HG03025 (cell line): ENCODE measurements around the gene ZBTB7C.

Source experiments
- ATAC-seq: cut with Tn5 transposase; IDR thresholded peaks from one replicate; pipeline ENCODE4 v1.9.1; 2021; ENCODE audit warnings: mild to moderate bottlenecking, moderate library complexity; ENCODE audit not compliant: unreplicated experiment, low FRiP score

The ZBTB7C gene

DNA sequence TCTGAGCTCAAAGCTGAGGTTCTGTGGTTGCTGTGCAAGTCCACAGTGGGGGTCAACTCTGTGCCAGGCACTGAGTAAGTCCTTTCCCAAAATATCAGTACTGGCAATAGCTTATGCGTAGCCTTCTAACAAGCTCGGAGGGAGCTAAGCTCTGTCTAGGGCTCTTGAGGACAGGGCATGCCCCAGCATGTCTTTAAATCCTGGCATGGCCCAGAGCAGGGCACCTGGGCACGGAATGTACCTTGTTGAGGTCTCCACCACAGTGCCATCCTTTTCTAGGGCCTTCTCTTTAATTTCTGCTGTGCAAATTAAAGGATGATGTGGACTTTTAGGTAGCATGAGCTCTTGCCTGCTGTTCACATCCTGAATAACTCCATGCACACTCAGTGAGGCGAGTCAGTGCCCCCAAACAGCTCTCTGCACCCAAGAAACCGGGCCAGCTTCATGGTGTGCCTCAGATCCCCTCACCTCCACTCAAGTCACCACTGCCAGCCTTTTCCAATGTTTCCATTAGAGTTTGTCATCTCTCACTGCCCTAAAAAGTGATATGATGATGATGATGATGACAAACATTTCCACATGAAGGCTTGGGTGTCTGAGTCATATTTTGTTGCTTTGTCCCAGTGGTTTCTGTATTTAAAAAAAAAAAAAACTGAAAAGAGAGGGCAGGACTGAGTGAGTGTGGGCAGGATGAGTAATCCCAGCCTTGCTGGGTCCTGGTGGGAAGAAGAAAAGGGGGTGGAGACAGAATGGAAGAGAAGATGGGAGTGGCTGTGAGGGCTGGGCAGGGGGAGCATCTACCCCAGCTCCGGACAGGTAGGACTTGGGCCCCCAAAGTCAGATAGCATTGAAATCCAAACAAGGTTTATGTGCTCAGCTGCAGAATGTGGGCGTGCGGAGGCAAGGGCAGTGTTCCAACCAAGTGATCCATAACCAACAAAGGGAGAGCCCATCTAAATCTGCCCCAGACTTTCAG lies 78.9 kb downstream of the ZBTB7C start:
- no peak for ATAC-seq

DNA sequence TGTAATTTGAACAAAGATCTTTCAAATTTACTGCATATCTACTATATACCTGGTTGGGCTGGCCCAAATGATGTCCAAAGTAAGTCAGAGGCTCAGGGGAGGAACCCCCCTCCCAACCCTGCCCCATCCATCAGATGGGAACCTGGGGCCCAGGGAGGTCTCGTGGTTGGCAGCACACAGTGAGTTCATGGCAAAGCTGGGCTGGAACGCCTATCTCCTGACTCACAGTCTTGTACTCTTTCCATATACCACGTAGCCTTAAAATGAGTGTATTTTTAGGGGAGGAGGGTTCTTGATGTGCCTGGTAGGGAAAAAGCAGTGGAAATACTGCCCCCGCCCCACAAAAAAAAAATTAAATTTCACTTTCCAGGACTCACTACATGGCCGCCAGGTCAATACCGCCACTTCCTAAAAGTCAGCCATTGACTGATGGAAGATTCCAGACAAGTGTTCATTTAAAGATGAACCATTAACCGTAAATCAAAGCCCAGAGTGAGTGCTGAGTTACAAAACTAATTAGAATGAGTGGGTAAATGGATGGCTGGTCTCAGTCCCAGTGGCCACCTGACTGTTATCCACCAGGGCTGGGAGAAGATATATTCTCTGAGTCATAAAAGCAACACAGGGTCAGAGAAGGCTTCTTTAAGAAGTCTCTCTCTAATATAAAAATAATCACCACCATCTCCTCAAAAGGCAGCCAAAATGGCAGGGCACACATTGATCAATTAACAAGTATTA lies 80.5 kb downstream of the ZBTB7C start:
- no peak for ATAC-seq

DNA sequence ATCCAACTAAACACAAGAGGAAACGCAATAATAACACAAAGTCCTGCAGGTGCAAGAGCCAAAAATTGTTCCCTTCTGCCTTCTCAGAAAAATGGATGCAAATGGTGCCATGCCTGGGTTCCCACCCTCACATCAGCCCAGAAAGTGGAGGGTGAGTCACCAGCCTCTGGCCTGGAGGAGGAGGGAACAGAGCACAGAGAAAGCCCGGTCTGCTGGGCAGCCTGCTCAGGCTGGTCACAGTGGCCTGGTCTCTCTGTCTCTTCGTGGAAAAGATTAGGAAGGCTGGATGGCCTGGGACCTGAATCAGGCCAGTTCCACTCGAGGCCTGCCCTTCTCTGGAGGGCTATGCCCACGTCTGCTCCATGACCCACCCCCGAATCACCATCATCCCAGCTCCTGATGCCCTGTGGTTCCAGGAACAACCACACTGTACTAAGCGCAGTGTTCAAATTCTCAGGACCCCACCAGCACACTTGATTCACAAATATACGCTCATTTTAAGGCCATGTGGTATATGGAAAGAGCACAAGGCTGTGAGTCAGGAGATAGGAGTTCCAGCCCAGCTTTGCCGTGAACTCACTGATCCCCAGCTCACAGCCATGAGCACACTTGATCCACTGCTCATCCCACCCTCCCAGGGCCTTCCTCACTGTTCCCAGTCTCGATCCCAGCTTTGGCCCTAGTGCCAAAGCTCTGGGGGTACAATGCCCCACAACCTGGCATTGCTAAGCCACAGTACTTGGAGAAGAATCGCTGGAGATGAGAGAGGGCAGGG lies 82.1 kb downstream of the ZBTB7C start:
- ATAC-seq = no peak

- ATAC-seq = no peak
These were observed 84.0 kb downstream of the ZBTB7C start for GRCh38 chr18:48325115-48325665.

- no peak for ATAC-seq
These were observed 84.5 kb downstream of the ZBTB7C start for GRCh38 chr18:48324651-48325050.

- ATAC-seq = no peak
These were observed 86.0 kb downstream of the ZBTB7C start for GRCh38 chr18:48323151-48323550.

- no peak for ATAC-seq
These were observed 87.6 kb downstream of the ZBTB7C start for GRCh38 chr18:48321536-48321935.

DNA sequence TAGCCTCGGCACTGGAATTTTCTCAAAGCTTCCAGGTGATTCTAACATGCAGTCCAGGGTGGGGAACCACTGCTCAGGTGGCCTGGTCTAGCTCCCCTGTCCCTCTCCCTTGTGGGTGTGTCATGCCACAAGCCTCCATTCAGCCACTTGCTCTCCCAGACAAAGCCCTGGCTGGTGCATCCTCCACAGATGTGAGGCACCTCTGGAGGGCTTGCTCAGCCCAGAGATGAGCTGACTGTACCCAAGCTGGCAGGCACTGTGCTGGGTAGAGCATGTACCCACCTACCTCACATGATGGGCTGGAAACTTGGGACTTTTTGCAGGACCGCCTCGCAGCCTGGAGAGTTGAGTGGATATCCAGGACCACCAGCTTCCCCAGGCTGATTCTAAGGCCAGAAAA lies 88.1 kb downstream of the ZBTB7C start:
- ATAC-seq = no peak

GRCh38 chr18:48320639-48320945 lies 88.6 kb downstream of the ZBTB7C start:
- no peak for ATAC-seq

- ATAC-seq = no peak
These were observed 89.2 kb downstream of the ZBTB7C start for GRCh38 chr18:48319801-48320638.

DNA sequence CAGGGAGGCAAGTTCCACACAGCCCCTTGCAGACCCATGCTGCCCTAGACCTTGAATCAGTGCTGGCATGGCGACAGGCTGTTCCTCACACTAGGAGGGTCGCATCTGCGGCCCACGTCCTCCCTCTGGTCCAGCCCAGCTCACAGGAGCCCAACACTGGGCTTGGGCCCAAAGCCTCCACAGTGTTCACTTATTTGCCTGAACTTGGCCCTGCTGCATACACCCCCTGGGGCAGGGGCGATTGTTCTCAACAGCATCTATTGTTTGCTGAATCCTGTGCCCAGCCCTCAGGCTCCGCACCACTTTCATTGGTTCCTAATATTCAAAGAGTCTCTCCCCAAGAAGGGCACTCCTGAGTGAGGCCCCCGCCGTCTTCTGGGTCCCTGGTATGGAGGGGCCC lies 90.7 kb downstream of the ZBTB7C start:
- ATAC-seq = no peak

DNA sequence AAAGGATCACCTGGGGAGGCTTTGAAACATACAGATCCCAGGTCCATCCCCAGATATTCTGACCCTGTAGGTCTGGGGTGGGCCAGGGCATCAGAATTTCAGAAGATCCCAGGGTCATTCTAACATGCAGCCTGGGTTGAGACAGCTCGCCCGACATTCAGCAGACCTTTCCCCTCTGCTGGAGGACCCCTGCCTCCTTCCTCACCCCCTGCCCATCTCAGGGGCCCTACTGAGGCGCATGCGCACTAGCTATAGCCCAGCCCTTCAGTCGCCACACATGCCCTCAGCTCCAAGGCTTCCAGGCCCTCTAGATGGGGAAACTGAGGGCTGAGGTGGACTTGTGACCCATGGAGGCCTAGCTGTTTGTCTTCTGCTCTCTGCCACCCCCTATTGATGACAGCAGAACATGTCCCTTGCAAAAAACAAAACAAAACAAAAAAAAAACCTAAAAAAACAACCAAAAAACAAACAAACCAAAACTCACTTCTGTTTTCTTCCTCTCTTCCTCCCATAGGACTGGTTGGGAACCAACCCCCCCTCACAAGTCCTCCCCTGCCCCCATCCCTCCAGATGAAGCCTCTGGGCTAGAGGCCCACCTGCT lies 91.3 kb downstream of the ZBTB7C start:
- ATAC-seq = no peak

DNA sequence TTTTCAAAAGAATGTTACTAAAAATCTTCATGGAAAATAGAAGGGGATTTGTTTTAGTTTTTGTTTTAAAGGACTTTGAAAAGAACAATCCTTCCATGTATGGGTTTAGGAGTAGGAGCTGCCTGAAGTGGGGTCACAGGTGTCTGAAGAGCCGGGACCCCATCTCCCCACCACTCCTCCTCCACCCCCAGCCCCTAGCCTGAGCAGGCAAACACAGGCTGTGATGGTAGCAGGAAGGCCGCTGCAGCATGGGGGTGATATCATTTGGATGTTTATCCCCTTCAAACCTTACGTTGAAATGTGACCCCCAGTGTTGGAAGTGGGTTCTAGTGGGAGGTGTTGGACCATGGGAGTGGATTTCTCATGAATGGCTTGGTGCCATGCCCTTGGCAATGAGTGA lies 93.0 kb downstream of the ZBTB7C start:
- ATAC-seq = no peak

- no peak for ATAC-seq
These were observed 94.5 kb downstream of the ZBTB7C start for GRCh38 chr18:48314690-48315089.

DNA sequence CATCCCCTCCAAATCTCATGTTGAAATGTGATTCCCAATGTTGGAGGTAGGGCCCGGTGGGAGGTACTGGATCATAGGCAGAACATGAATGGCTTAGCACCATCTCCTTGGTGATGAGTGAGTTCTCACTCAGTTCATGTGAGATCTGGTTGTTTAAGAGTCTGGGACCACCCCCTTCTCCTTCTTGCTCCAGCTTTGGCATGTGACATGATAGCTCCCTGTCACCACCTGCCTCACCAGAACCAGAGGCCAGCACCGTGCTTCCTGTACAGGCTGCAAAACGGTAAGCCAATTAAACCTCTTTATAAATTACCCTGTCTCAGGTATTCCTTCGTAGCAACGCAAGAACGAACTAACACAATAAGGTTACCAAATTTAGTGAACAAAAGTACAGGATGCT lies 95.4 kb downstream of the ZBTB7C start:
- no peak for ATAC-seq

DNA sequence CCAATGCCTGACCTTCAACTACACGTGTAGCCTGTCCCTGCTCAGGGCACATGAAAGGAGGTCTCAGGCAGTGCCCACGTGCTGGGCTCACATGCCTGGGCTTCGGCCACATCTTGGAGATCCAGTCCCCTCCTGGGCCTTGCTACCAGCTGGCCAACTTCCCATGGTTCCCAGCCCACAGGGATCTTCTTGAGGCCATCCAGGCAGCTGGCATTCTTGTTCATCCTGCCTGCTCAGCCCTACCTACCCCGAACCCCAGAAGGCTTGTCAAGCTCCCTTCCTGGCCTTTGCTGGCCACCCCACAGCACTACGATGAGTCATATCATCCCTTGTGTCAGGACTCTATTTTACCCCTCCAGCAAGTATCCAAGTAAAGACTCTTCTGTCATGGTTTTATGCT lies 97.1 kb downstream of the ZBTB7C start:
- no peak for ATAC-seq

DNA sequence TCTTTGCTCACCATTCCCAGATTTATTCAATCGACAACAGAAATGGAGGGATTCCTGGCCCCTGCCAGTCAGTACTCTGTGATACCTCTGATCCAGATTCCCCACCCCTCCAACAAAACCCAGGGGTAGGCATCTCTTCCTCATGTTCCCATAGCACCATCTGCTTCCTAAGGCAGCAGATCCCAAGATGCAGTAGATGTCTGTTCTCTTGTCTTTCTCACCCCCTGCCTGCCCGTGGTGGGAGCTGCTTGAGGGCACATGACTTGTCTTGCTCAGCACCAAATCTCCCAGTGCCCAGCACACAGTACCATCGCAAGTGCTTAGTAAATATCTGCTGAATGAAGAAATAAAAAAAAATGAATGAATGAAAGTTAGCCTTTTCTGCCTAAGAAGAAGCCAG lies 98.2 kb downstream of the ZBTB7C start:
- ATAC-seq = no peak

- no peak for ATAC-seq
These were observed 98.8 kb downstream of the ZBTB7C start for GRCh38 chr18:48310353-48310752.

GRCh38 chr18:48308755-48309575 lies 100.2 kb downstream of the ZBTB7C start:
- ATAC-seq = no peak
